NCI-H774 (cell line): ENCODE data around the gene LSAMP.

Experiments used
- DNase-seq: peaks from one replicate; lab custom pipeline; 2025; lab: John Stamatoyannopoulos, UW

Gene LSAMP

DNA sequence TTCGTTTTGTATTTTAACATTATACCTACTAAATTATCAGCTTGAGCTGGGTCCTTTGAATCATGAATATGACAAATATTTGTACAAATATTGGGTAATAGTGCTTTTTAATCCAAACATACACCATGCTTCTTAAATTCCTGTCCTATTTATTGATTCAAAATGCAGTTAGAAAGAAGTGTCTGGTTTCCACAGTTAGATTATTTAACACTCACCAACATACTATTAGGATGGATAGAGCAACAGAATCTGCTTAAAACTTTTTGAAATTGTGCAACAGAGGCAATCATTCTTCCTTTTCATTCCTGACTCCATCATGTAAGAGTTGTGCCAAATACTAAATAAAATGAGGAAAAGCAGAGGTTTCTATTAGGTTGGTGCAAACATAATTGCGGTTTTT lies 281.2 kb downstream of the LSAMP start:
- DNase-seq, result no peak

DNA sequence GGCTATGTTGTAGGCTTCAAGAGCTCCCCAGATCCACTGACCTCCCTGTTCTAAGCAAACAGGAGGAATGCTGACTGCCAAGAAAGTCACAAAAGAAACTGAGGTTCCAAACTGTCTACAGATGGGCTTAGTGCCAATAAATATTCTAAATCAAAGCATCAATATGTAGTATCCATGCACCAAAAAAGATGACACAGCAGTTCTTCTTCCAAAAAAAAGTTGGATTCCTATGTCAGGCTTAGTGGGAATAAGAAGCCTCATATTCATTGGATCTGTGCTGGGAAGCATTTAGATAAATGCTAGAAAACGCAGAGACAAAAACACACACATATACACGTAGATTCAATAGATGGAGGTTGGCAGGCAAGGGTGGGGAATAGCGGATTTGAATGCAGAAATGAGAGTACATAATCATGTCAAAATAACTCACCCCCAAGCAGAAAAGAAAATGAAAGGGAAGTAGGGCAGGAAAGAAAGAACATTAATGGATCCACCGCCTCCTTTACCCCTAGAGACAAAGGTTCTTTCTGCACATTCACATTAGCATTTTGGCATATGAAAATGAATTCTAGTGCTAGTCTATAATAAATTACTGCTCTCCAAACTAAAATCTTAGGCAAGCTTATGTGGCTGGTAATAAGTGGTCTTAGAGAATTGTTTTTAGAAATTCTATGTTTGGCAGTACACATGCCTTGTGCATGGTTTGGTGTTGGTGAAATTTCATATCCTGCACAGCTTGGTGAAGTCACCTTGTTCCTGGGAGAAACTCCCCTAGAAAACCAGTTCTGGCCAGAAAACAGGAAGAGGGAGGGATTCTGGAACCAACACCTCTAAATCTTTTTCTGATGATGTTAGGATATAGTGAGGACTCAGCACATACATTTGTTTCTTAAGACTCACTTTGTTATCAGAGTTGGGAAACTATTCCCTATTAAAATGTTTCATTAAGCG lies 283.4 kb downstream of the LSAMP start:
- no peak for DNase-seq

DNA sequence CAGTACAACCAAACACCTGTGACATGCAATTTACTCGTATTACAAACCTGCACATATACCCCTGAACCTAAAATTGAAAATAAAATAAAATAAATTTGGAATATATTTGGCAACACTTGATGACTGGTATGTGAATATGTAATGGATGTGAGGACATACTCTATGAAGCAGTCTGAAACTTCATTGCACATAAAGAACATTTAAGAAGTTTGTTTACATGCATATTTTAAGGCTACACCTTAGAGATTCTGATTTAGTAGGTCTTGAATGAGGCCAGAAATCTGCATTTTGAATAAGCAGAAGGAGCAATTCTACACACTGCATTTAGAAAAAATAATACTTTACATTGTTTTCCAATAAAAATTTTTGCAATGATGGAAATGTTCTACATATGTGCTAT lies 284.7 kb downstream of the LSAMP start:
- DNase-seq, result no peak

DNA sequence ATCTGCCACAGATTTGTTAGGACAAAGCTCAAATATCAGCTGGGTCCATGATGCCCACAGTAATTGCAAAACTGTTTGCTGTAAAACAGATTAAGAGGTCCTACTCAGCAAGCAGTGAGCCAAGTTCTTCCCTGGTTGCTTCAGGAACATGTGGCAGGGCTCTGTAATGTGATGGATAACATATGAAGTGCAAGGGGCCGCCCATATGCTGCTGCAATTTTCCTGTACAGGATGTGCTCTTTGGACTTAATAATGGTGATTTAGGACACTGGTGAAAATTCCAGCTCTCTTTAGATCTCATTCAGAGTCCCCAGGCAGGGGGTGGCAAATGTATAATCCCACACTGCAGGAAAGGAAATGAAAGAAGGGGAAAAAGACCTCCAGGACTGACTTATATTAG lies 289.4 kb downstream of the LSAMP start:
- DNase-seq, result no peak

DNA sequence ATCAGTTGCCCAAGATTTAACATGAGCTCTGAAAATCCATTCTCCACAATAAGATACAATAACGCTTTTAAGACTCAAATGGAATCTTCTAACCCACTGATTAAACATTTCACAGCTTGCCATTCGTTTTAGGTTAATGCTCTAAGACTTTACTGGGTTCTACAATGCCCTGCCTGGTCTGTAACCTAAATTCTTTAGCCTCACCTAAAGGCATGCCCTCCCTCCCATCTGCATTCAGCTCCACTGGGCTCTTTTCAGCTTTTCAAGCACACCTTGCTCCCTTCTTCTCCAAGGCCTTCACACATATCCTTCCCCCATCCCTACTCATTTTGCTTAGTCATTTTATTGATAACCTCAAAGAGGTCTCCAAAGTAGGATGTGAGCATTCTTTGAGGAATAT lies 290.9 kb downstream of the LSAMP start:
- no peak for DNase-seq

DNA sequence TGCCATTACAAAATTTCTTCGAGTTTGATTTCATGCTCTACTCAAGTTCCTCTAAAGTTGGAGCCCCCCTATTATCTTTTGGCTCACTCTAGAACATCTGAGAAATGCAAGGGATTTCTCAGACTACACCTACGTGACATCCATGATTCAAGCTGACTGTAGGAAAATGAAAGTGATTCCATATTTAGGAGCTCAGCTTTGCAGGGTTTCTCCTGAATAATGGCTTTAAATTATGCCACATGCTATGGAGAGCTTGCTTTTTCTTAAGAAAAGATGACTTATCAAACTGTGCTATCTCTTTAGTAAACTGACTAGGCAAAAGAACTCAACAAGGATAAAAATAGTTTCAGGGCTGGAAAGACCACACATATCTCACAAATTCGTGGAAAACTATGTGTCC lies 292.1 kb downstream of the LSAMP start:
- DNase-seq, result no peak

DNA sequence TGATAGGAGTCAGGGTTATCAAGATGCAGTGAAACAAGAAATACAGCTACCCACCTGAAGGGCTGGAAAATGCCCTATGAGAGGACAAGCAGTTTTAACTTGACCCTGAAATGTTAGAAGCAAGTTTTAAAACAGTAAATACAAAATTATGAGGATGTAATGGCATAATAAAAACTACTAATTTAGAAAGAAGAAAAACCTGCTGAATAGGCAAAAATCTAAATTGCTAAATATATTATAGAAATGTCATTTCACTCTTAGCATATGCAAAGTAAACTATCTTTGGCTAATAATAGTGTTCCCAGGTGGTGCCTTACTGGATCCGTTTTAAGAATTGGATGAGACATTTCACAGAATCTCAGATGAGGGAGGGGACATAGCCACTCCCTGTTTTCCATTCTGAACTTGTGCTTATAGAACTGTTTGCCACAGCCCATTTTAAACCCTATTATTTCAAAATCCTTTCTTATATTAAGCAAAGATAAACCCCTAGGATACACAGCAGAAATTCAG lies 294.6 kb downstream of the LSAMP start:
- no peak for DNase-seq

DNA sequence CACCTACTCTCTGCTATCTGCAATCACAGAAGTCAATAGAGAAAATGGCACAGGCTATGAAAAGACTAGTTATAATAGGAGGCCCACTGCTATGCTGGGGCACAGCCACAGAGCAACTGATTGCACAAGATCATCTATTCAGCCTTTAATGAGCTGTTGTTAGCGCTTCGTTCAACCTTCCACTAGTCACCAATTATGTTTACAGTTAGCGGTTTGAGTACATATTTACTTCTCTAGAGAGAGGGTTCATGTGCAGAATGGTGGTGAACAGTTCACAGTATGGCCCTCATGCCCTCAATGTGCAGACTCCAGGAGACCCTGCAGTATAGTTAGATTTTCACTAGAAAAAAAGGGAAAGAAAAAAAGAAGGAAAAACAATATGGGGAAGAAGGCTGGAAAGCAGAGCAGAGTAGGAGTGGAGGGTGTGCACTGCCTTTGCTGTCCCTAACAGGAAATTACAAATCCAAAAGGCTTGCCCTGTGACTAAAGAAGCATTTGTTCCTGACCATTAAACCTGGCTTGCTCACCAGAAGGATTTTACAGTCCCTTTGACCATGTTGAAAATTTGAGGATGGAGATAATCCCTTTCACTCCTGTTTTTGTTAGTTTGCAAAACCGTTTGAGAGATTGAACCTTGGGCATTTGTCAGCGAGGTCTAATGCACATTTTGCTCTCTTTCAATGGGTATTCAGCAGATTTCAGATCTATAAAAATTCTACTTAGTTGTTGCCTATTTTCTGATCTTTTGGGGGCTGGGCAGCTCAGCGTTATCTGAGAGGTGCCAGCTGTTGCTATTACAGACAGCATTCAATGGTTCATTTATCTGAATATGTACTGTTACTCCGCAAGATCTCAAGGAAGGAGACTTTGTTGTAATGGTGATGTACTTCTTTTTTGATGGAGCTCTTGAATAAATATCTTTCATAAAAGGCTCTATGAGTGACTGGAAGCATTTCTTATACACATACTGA lies 296.1 kb downstream of the LSAMP start:
- peak; percentile 63 for DNase-seq

DNA sequence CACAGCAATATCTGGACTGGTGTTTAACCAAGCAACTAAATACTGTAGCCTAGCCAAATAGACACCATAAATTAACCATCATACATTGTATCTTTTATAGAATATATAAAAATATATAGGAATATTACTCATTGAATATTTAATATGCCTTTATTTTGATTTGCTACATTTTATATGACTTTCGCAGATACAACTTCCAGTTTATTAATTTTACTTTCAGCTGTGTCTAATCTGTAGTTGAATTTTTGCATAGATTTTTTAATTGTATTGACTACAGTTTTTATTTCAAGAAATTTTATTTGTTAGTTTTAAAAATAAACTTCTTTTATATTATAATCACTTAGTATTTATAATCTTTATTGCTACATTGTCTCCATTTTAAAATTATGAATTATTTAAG lies 299.7 kb downstream of the LSAMP start:
- DNase-seq, result no peak

DNA sequence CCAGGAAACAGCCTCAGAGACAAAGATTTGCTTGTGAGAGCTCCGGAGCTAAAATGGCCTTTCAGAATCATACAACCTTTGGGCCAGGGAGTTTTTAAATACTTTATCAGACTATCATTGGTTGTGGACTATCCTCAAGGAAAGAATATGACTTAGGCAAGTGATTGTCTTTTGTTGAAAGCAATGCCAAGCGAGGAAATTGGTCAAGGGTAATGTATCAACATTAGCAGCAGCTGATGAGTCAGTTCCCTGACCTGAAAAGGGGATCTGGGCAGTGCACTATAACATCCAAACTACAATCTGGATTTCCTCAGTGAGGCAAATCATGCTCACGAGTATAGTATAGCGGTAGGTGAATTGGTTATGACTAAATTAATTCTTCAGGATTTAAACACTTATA lies 303.6 kb downstream of the LSAMP start:
- DNase-seq, result no peak

DNA sequence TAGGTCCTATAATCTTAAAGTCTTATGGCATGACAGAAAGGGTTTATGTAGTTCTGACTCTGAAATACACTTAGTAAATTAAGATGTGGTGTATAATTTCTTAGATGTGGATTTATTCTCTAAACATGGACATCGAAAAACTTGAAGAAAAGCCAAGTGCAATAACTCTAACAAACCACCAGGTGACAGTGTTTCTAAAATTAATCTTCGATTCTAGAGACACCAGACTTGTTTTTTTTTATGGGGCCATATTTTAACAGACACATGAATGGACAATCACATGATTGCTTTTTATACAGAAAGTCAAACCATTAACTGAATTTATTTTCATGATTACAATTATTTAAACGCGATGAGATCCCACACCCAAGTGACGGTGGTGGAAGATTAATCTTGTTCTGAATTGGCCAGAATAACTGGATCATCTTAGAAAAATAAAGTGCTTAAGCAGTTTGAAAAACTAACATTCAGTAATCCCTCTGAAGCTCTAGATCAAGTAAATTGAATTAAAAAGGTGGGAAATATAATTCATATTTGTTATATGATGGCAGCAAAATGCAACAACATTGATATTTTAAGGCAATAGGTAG lies 305.1 kb downstream of the LSAMP start:
- DNase-seq, result peak; percentile 8

DNA sequence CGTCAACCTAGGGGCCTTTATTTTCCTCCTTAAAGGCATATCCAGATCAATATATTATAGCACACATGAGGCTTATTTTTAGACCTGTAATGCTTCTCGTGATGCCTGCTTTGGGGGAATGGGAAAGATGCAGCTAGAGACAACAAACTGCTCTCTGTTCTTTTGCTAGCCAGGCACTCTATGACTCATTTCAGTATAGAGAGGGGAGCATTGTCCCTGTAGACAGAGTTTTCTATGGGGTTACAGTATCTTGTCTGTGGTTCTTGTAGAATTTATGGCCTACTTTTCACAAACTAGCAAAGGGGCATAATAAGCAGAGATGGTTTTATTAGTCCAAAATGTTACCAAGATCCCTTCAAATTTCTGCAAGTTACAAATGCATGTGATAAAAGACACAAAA lies 305.6 kb downstream of the LSAMP start:
- DNase-seq, result no peak

DNA sequence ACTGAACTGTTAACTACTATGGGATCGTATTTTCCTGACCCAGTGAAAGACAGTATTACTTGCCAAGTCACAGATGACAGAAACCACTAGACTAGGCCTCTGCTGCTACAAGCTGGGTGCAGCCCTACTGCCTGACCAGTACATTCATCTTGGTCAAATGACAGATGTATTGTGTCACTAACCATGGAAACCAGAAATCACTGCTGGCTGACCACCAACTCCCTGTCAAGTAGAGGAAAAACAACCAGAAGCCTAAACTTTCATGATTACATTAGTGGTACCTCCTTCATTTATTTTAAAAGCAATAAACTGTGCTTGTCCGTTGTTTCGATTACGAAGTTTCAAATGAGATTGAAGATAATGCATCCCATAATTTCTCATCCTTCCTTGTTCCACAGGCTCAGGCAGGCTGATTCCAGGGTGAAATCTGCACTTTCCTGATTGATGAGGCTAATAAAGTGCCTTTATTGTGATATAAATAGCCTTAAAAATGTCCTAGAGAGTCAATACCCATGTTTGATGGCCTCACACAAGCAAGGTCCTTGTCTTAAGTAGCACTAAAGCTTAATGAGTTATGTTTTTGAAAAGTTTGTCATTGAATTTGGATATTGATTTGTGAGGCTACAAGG lies 309.7 kb downstream of the LSAMP start:
- no peak for DNase-seq

DNA sequence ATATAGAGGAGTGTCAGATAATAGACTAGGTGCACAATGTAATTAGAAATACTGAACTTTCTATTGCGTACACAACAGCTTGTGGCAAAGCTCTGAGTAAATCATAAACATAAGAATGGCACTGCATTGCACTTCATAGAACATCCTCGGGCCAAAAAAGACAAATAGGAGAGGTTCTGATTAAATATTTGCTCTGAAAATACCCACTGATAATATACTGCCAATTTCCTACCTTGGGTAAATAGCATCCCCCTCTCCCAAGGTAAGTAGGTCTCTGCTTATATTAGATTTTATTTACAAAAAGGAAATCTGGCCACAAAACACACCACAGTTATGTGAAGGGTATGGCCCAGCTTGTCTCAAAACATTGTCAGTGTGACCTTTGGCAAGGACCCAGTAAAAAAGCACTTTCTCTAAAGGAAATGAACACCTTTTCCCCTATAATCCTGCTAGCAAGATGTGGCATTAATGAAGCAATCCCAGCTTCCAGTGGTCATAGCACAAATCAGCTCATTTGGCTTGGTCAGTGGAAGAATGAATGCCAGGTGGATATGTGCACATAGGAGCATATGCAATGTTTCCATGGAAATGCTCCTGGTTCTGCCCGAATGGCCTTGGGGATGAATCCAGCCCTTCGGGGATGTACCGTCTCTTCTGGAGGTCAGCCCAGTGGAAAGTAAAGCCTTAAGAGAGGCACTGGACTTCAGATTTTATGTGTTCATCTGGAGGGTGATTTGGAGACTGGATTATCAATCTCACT lies 315.9 kb downstream of the LSAMP start:
- DNase-seq, result no peak

DNA sequence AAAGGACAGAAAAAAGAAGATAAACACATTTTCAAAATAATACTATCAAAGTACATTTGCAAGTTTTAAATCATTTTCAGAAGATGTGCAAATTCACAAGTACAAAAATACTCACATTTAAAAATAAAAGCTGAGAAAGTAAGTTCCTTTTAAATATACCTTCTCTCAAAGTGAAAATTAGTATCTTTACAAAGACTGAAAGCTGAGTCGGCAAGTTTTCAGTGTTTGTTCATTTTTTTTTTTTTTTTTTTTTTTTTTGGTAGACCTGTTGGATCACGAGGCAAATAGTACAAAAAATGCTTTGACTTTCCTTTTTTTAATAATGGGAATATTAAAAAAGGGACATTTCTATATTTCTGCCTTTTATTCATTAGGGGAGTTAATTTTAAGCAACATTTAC lies 317.8 kb downstream of the LSAMP start:
- DNase-seq, result no peak

DNA sequence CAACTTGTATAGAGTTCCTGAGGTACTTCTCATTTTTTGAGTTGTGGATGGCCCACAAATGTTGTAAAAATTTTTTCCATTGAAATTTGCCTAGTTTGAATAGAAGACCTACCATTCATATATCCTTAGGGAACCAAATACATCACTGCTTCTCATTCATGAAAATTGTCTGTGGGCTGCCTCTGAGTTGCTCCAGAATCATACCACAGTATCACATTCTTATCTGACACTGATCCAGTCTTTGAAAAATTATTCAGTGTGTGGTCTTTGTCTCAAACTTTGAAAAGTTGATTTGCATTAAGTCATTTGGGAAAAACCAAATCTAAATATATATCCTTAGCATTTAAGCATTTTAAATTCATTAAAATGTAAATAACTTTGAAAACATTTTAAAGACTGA lies 321.1 kb downstream of the LSAMP start:
- DNase-seq, result no peak

DNA sequence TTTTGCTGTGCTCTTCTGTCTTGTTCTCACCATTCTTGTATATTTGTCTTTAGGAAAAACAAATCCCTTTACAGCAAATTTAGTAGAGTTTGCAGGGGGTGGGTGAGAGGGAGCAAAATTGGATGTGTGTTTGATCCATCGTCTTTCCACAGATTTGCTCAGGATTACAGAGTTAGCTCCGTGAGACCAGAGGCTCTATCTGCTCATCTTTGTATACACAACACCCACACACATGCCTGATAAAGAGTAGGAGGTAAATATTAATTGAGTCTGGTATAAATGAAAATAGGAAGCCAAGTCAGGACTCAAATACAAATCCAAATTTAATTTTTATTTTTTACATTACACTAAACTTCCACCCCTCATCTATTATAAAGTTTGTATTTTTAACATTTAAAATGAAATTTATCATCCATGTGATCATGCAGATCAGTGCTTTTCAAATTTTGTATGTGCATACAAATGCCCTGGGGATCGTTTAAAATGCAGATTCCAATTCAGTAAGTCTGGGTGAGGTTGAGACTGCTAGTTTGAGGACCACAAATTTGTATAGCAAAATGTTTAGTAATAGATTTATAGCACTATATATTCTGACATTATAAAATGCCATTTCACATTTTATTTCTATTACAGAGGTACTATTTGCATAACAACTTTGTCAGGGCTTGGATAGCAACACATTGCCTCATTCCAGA lies 326.7 kb downstream of the LSAMP start:
- DNase-seq, result no peak

DNA sequence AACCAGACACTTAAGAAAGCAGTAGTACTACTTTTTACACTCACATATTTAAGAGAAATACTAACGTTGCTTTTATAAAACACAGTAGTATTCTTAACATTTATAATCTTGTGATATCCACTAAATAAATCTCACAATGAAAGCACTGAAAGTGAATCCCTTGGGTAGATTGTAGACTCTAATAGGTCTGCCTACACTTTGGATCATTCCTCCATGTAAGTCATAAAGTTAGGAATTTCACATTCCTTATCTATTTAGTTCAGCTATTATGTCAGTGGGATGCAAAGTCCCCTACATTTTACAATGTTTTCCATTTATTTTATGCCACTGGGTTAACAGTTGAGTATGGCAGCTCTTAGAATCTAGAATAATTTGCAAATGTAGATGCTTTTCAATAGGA lies 330.7 kb downstream of the LSAMP start:
- no peak for DNase-seq

DNA sequence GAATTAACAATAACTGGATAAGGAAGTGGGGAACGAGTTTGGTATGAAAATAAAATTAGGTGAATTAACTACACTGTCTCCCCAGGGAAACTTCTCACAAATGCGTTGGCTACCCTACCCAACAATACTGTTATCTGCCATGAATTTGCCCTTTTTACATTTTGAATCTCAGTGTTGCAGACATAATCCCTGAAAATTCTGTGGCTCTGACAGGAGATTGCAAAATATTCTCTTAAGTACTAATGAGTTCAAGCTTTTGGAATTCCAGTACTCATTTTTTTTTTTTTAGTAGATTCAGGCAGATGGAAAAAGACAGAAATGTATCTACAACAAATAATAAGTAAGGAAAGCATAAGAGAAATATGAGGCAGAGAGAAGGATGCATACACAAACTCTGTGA lies 332.6 kb downstream of the LSAMP start:
- no peak for DNase-seq

DNA sequence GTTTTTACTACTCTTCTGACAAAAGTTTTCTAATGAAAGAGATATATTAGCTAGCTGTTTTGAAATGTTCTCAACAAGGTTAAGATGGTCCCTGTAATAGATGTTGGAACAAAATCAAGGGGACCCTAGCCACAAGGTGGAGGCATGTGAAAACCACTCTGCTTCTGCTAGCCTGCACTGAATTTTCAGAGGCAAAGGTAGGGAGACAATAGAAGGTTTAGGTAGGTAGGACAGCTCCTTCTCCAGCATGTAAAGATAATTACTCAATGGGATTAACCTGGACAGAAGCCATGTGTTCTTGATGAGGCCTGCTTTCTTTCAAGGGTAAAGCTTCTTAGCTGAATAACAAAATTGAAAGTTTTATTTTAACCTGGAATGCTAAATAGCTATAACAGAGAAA lies 333.5 kb downstream of the LSAMP start:
- no peak for DNase-seq
